HG03103 (cell line): Measurements from ENCODE around the gene NTNG1.
"Not testable (repeated sequence)": the region's sequence is repeated elsewhere in the genome, so short reads cannot be mapped to it uniquely, and the experiment has no call there.

ENCODE experiments used
- ATAC-seq: cut with Tn5 transposase; IDR thresholded peaks from one replicate; pipeline ENCODE4 v1.9.1; 2021; ENCODE audit warnings: low read depth; ENCODE audit not compliant: unreplicated experiment

NTNG1 gene

GRCh38 chr1:107142140-107142542 lies 1.3 kb downstream of the NTNG1 start:
- ATAC-seq, result no peak

GRCh38 chr1:107142666-107143065 lies 1.8 kb downstream of the NTNG1 start:
- ATAC-seq, result no peak

- ATAC-seq, result no peak
Observed at GRCh38 chr1:107145637-107146036, 4.8 kb downstream of the NTNG1 start.

- ATAC-seq, result no peak
Observed at GRCh38 chr1:107147843-107148242, 7.0 kb downstream of the NTNG1 start.

- no peak for ATAC-seq
Observed at GRCh38 chr1:107149946-107150345, 9.1 kb downstream of the NTNG1 start.

- ATAC-seq, result no peak
Observed at GRCh38 chr1:107151295-107151694, 10.5 kb downstream of the NTNG1 start.

- ATAC-seq, result no peak
Observed at GRCh38 chr1:107152395-107152794, 11.6 kb downstream of the NTNG1 start.

GRCh38 chr1:107153014-107153413 lies 12.2 kb downstream of the NTNG1 start:
- no peak for ATAC-seq

- ATAC-seq, result no peak
Observed at GRCh38 chr1:107158496-107158895, 17.7 kb downstream of the NTNG1 start.

- no peak for ATAC-seq
Observed at GRCh38 chr1:107158991-107159390, 18.2 kb downstream of the NTNG1 start.

- no peak for ATAC-seq
Observed at GRCh38 chr1:107162745-107163144, 21.9 kb downstream of the NTNG1 start.

GRCh38 chr1:107164901-107165300 lies 24.1 kb downstream of the NTNG1 start:
- not testable (repeated sequence) for ATAC-seq

- no peak for ATAC-seq
Observed at GRCh38 chr1:107169615-107170014, 28.8 kb downstream of the NTNG1 start.

- ATAC-seq, result no peak
Observed at GRCh38 chr1:107171333-107171732, 30.5 kb downstream of the NTNG1 start.

- ATAC-seq, result no peak
Observed at GRCh38 chr1:107172450-107173170, 31.8 kb downstream of the NTNG1 start.

- no peak for ATAC-seq
Observed at GRCh38 chr1:107175102-107175909, 34.5 kb downstream of the NTNG1 start.

GRCh38 chr1:107181253-107181969 lies 40.6 kb downstream of the NTNG1 start:
- ATAC-seq, result no peak

- no peak for ATAC-seq
Observed at GRCh38 chr1:107183011-107183410, 42.2 kb downstream of the NTNG1 start.

- ATAC-seq, result no peak
Observed at GRCh38 chr1:107184888-107185287, 44.0 kb downstream of the NTNG1 start.

GRCh38 chr1:107187399-107187798 lies 46.6 kb downstream of the NTNG1 start:
- no peak for ATAC-seq

GRCh38 chr1:107188160-107188559 lies 47.3 kb downstream of the NTNG1 start:
- ATAC-seq, result no peak
